ENCODE measurements around the gene ANKRD10. TPM values are rescaled to one million over a fixed set of nuclear protein-coding genes. Genes with fewer than 3 reads are reported as not detected.

ANKRD10 gene
- total RNA-seq, 1 donor from 2014 or later: 157 TPM

- no peaks in the 10 kb centered on the region for H3K4me1 Mint-ChIP-seq (ENCODE audit: low read depth, unreplicated experiment)
- Histone ChIP-seq H3K79me2 (ENCODE audit: insufficient read depth, low read length) (no peaks in the 10 kb centered on the region), H3K9me3 (ENCODE audit: insufficient read depth, low read depth, low read length) (no peaks in the 10 kb centered on the region), H3K4me2 (ENCODE audit: low read length) (no peak overlapping the region), H3K9ac (ENCODE audit: low read length) (no peak overlapping the region), H3K36me3 (ENCODE audit: insufficient read depth, low read length) (no peaks in the 10 kb centered on the region), H2AFZ (ENCODE audit: low read depth, low read length) (no peak overlapping the region), H4K20me1 (ENCODE audit: insufficient read depth, low read length) (no peaks in the 10 kb centered on the region), H3K27ac (ENCODE audit: low read depth, low read length) (no peak overlapping the region), H3K4me3 (ENCODE audit: insufficient read depth, low read depth, low read length) (no peak overlapping the region), H3K27me3 (ENCODE audit: insufficient read depth, low read length) (peaks cover 11% of the 10 kb centered on the region), H3K4me1 (ENCODE audit: insufficient read depth, low read length) (no peaks in the 10 kb centered on the region)
- peaks cover 18% of the 10 kb centered on the region for H3K27me3 Mint-ChIP-seq (ENCODE audit: low read depth, unreplicated experiment)
- no peak overlapping the region for H3K27ac Mint-ChIP-seq (ENCODE audit: unreplicated experiment)
- TF ChIP-seq, protein P1, sequence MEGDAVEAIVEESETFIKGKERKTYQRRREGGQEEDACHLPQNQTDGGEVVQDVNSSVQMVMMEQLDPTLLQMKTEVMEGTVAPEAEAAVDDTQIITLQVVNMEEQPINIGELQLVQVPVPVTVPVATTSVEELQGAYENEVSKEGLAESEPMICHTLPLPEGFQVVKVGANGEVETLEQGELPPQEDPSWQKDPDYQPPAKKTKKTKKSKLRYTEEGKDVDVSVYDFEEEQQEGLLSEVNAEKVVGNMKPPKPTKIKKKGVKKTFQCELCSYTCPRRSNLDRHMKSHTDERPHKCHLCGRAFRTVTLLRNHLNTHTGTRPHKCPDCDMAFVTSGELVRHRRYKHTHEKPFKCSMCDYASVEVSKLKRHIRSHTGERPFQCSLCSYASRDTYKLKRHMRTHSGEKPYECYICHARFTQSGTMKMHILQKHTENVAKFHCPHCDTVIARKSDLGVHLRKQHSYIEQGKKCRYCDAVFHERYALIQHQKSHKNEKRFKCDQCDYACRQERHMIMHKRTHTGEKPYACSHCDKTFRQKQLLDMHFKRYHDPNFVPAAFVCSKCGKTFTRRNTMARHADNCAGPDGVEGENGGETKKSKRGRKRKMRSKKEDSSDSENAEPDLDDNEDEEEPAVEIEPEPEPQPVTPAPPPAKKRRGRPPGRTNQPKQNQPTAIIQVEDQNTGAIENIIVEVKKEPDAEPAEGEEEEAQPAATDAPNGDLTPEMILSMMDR (IDR thresholded peaks at IDR 0.05; ENCODE audit: insufficient read depth, low read depth, low read length): no peak
- TF ChIP-seq EZH2 (IDR thresholded peaks at IDR 0.05; ENCODE audit: insufficient read depth, low read length): no peak
- H3K4me3 Mint-ChIP-seq (ENCODE audit: unreplicated experiment): no peak overlapping the region
- H3K9me3 Mint-ChIP-seq (ENCODE audit: unreplicated experiment): no peaks in the 10 kb centered on the region
- DNase-seq (ENCODE audit: low read depth) (no peak), FAIRE-seq (no peak)
- peaks cover 2% of the 10 kb centered on the region for H3K36me3 Mint-ChIP-seq (ENCODE audit: low read depth, unreplicated experiment)
These were observed 10.2 kb upstream of the ANKRD10 start for GRCh38 chr13:110925023-110925612.

GRCh38 chr13:110924639-110924934 is 9.7 kb upstream of the ANKRD10 start:
- no peak overlapping the region for H2AFZ ChIP-seq (ENCODE audit: low read depth, low read length)
- H3K27me3 ChIP-seq (ENCODE audit: insufficient read depth, low read length): peaks cover 11% of the 10 kb centered on the region
- peaks cover 3% of the 10 kb centered on the region for H3K36me3 Mint-ChIP-seq (ENCODE audit: low read depth, unreplicated experiment)
- H3K9me3 Mint-ChIP-seq (ENCODE audit: unreplicated experiment): no peaks in the 10 kb centered on the region
- H3K9me3 ChIP-seq (ENCODE audit: insufficient read depth, low read depth, low read length): no peaks in the 10 kb centered on the region
- H3K27ac ChIP-seq (ENCODE audit: low read depth, low read length): no peak overlapping the region
- H3K27me3 Mint-ChIP-seq (ENCODE audit: low read depth, unreplicated experiment): peaks cover 18% of the 10 kb centered on the region
- H4K20me1 ChIP-seq (ENCODE audit: insufficient read depth, low read length): no peaks in the 10 kb centered on the region
- no peak for DNase-seq (ENCODE audit: low read depth)
- H3K4me3 ChIP-seq (ENCODE audit: insufficient read depth, low read depth, low read length): no peak overlapping the region
- H3K9ac ChIP-seq (ENCODE audit: low read length): no peak overlapping the region
- FAIRE-seq: no peak
- TF ChIP-seq, protein P1 (IDR thresholded peaks at IDR 0.05; ENCODE audit: insufficient read depth, low read depth, low read length): no peak
- no peak for TF ChIP-seq EZH2 (IDR thresholded peaks at IDR 0.05; ENCODE audit: insufficient read depth, low read length)
- H3K4me2 ChIP-seq (ENCODE audit: low read length): no peak overlapping the region
- H3K4me3 Mint-ChIP-seq (ENCODE audit: unreplicated experiment): no peak overlapping the region
- no peaks in the 10 kb centered on the region for H3K4me1 Mint-ChIP-seq (ENCODE audit: low read depth, unreplicated experiment)
- no peaks in the 10 kb centered on the region for H3K36me3 ChIP-seq (ENCODE audit: insufficient read depth, low read length)
- H3K79me2 ChIP-seq (ENCODE audit: insufficient read depth, low read length): no peaks in the 10 kb centered on the region
- H3K27ac Mint-ChIP-seq (ENCODE audit: unreplicated experiment): no peak overlapping the region
- H3K4me1 ChIP-seq (ENCODE audit: insufficient read depth, low read length): no peaks in the 10 kb centered on the region

DNA sequence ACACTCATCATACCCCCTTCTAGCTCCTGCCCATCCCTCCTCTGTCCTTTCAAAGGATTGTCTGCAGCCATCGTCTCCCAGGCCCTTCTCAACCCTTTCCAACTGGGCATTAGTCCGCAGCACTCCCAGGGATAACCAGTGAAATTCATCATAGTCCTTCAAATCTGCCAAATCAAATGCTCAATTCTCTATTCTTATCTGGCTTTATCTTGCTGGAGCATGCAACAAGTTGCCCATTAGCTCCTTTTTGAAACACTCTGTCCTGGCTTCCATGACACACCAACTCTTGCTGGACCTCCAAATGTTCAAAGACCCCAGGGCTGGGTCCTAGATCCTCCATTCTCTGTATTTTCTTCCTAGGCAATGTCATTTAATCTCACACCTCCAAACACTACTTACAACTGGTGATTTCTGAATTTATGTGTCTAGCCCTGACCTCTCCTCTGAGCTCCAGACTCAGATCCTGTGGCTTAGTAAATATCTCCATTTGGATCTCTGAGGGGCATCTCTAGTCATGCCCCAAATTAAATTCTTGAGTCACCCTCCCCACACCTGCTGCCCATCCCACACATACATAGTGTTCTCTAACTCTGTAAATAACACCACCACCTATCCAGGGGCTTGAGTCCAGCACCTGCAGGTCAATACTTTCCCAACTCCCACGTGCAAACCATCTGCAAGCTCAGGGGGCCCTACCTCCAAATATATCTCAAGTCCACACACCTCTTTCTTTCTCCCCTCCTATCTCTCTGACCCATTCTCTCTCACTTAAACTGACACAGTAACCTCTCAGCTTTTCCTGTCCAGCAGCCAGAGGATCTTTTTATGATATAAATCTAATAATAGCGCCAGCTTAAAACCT is 9.1 kb upstream of the ANKRD10 start:
- TF ChIP-seq, protein P1 (IDR thresholded peaks at IDR 0.05; ENCODE audit: insufficient read depth, low read depth, low read length): no peak
- no peak for TF ChIP-seq EZH2 (IDR thresholded peaks at IDR 0.05; ENCODE audit: insufficient read depth, low read length)
- no peak for DNase-seq (ENCODE audit: low read depth)
- Mint-ChIP-seq H3K4me1 (ENCODE audit: low read depth, unreplicated experiment) (no peaks in the 10 kb centered on the region), H3K36me3 (ENCODE audit: low read depth, unreplicated experiment) (peaks cover 3% of the 10 kb centered on the region), H3K27me3 (ENCODE audit: low read depth, unreplicated experiment) (peaks cover 18% of the 10 kb centered on the region), H3K9me3 (ENCODE audit: unreplicated experiment) (no peaks in the 10 kb centered on the region), H3K27ac (ENCODE audit: unreplicated experiment) (no peak overlapping the region), H3K4me3 (ENCODE audit: unreplicated experiment) (no peak overlapping the region)
- H4K20me1 ChIP-seq (ENCODE audit: insufficient read depth, low read length): no peaks in the 10 kb centered on the region
- peaks cover 11% of the 10 kb centered on the region for H3K27me3 ChIP-seq (ENCODE audit: insufficient read depth, low read length)
- H3K79me2 ChIP-seq (ENCODE audit: insufficient read depth, low read length): no peaks in the 10 kb centered on the region
- H3K36me3 ChIP-seq (ENCODE audit: insufficient read depth, low read length): no peaks in the 10 kb centered on the region
- H3K4me1 ChIP-seq (ENCODE audit: insufficient read depth, low read length): no peaks in the 10 kb centered on the region
- H3K9ac ChIP-seq (ENCODE audit: low read length): no peak overlapping the region
- no peak overlapping the region for H3K4me2 ChIP-seq (ENCODE audit: low read length)
- H3K27ac ChIP-seq (ENCODE audit: low read depth, low read length): no peak overlapping the region
- FAIRE-seq: no peak
- H2AFZ ChIP-seq (ENCODE audit: low read depth, low read length): no peak overlapping the region
- H3K9me3 ChIP-seq (ENCODE audit: insufficient read depth, low read depth, low read length): no peaks in the 10 kb centered on the region
- H3K4me3 ChIP-seq (ENCODE audit: insufficient read depth, low read depth, low read length): no peak overlapping the region
